Osteocyte (in vitro differentiated cells): ENCODE measurements around the gene CARMIL1. TPM values are rescaled to one million over a fixed set of nuclear protein-coding genes. Genes with fewer than 3 reads are reported as not detected.

Experiments
- DNase-seq: peaks from one replicate; pipeline ENCODE4 v3.0.0; 2021; ENCODE audit warnings: mixed read lengths; ENCODE audit not compliant: unreplicated experiment; ENCODE audit errors: extremely low spot score
- H3K27ac Mint-ChIP-seq: one replicate; pipeline ENCODE4 v1.8.0; 2021; ENCODE audit warnings: mild to moderate bottlenecking, mixed read lengths; ENCODE audit not compliant: unreplicated experiment
- H3K27me3 Mint-ChIP-seq: one replicate; pipeline ENCODE4 v1.8.0; 2021; ENCODE audit warnings: mixed read lengths; ENCODE audit not compliant: unreplicated experiment
- H3K36me3 Mint-ChIP-seq: one replicate; pipeline ENCODE4 v1.8.0; 2021; ENCODE audit warnings: mixed read lengths; ENCODE audit not compliant: unreplicated experiment
- H3K4me1 Mint-ChIP-seq: one replicate; pipeline ENCODE4 v1.8.0; 2021; ENCODE audit warnings: mixed read lengths; ENCODE audit not compliant: unreplicated experiment
- H3K4me3 Mint-ChIP-seq: one replicate; pipeline ENCODE4 v1.8.0; 2021; ENCODE audit warnings: mild to moderate bottlenecking, moderate library complexity, mixed read lengths; ENCODE audit not compliant: unreplicated experiment
- H3K9me3 Mint-ChIP-seq: one replicate; pipeline ENCODE4 v1.8.0; 2021; ENCODE audit warnings: mixed read lengths; ENCODE audit not compliant: unreplicated experiment
- total RNA-seq: library from RNA; stranded (reverse); gene quantifications from 2 replicates; pipeline ENCODE4 v1.2.1, GENCODE V29; 2021
- TF ChIP-seq, protein P1 (sequence below): fragments of 200-600 bp; sonication (generic); IDR thresholded peaks from 2 replicates; pipeline ENCODE4 v1.5.0; 2021; ENCODE audit warnings: antibody characterized with exemption, mild to moderate bottlenecking, moderate library complexity

CARMIL1 gene
- total RNA-seq, 1 donor from 2014 or later: 14.9 TPM

DNA sequence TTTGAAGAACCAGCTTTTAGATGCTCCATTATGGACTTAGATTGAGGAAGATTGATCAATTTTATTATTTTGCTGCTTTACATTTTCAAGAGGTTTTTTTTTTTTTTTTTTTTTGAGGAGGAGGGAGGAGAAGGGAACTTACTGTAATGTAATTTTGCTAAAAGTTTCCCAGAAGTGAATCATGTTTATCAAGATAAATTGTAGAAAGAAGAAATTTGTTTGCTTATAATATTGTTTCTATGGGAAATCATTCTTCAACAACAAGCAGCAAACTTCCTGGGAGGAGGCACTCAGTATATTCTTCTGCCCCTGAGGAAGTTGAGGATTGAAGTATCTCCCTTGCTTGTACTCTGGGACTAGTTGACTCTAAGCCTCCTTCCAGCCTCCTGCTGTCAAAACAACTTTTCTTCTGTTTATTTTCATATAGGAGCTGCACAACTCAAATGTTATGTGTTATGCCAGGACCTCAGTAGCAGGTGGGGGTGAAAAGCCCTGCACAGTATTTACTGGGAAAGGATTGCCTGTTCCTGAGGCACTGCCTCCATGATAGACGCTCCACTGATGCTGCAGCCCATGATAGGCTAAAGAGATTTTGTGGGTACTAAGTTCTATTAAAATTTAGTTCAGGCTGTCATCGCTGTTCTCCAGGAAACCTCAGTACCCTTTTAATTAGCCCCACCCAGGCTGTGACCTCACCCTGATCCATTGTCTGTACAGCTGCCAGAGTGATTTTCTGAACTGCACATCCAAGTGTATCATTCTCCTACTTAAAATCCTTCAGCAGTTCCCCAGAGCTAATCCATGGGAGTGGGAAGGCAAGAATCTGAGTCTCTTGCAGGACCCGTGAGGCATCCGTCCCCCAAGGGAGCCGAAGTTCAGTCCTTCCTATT, 51.9 kb downstream of the CARMIL1 start:
- TF ChIP-seq, protein P1, sequence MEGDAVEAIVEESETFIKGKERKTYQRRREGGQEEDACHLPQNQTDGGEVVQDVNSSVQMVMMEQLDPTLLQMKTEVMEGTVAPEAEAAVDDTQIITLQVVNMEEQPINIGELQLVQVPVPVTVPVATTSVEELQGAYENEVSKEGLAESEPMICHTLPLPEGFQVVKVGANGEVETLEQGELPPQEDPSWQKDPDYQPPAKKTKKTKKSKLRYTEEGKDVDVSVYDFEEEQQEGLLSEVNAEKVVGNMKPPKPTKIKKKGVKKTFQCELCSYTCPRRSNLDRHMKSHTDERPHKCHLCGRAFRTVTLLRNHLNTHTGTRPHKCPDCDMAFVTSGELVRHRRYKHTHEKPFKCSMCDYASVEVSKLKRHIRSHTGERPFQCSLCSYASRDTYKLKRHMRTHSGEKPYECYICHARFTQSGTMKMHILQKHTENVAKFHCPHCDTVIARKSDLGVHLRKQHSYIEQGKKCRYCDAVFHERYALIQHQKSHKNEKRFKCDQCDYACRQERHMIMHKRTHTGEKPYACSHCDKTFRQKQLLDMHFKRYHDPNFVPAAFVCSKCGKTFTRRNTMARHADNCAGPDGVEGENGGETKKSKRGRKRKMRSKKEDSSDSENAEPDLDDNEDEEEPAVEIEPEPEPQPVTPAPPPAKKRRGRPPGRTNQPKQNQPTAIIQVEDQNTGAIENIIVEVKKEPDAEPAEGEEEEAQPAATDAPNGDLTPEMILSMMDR: no peak
- Mint-ChIP-seq H3K9me3 (no peaks in the 10 kb centered on the region), H3K4me1 (peaks cover 19% of the 10 kb centered on the region), H3K27me3 (no peaks in the 10 kb centered on the region), H3K36me3 (no peaks in the 10 kb centered on the region), H3K27ac (peak overlapping the region; percentile 20), H3K4me3 (no peak overlapping the region)
- no peak for DNase-seq

DNA sequence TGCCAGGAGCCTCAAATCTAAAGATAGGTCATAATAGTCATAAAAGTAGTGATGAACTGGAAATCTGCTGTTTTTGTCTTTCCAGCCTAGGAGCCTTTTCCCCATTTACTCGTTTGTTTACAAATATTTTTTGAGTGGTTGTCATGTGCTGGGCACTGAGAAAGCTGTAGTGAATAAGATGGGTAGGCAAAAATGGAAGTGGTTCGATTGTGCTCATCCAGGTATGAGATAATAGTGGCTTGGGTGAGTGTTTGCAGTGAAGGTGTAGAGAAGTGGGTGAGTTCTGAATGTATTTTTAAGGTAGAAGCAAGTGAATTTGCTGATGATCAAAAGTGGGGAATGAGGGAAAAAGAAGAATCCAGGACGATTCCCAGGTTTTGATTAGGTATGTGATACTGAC, 53.0 kb downstream of the CARMIL1 start:
- no peak for DNase-seq
- Mint-ChIP-seq H3K36me3 (no peaks in the 10 kb centered on the region), H3K9me3 (no peaks in the 10 kb centered on the region), H3K27me3 (no peaks in the 10 kb centered on the region), H3K4me3 (no peak overlapping the region), H3K4me1 (peaks cover 19% of the 10 kb centered on the region), H3K27ac (no peak overlapping the region)
- TF ChIP-seq, protein P1: no peak

DNA sequence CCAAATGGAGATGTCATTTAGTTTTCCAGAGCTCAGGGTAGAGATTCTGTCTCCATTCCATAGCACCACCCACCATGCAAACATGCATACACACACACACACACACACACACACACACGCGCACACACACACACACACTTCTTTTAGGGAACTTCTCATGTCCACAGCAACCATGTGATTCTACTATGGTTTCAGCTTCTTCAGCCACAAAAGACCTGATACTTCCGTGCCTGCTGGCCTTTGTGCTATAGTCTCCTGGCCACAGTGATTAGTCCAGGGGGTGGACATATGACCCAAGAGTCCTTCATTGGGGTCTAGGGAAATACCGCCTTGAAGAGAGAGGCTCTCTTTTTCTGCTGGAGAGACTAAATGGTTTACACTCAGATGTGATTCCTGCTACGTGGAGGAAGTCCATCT, 53.5 kb downstream of the CARMIL1 start:
- Mint-ChIP-seq H3K9me3 (no peaks in the 10 kb centered on the region), H3K4me1 (peaks cover 19% of the 10 kb centered on the region), H3K27me3 (no peaks in the 10 kb centered on the region), H3K27ac (no peak overlapping the region), H3K4me3 (no peak overlapping the region), H3K36me3 (no peaks in the 10 kb centered on the region)
- DNase-seq: no peak
- TF ChIP-seq, protein P1: no peak

DNA sequence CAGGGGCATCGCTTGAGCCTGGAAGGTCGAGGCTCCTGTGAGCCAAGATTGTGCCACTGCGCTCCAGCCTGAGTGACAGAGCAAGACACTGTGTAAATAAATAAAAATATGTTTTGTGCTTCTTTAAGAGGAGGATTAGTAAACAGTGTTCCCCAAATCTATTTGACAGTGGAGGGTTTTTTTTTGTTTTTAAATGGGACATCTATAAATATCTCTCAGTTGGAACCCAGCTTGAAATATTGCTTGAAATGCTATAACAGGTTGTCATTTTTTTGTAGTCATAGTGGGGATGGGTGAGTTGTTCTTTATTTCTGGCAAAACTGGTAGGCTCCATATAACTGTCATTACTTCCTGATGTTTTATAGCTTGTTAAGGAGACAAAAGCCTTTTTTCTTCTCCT, 54.3 kb downstream of the CARMIL1 start:
- no peak for DNase-seq
- Mint-ChIP-seq H3K27ac (no peak overlapping the region), H3K27me3 (no peaks in the 10 kb centered on the region), H3K4me1 (peaks cover 19% of the 10 kb centered on the region), H3K4me3 (no peak overlapping the region), H3K36me3 (no peaks in the 10 kb centered on the region), H3K9me3 (no peaks in the 10 kb centered on the region)
- TF ChIP-seq, protein P1: no peak

DNA sequence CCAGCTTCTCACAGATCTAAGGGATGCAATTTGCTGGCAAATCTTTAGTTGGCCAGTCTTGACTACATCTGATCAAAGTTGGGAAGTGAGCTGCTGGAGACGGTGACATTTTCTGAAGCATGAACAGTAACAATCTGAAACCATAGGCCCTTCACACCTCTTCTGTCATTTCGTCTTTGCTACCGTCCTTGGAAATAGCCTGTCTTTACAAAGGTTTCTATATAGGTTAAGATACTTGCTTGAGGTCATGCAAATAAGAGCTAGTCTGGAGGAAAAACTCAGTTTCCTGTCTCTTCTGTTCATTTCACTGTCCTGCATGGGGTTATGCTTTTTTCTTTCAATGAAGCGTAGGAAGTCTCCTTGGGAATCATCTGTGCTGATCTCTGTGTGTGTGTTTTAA, 55.6 kb downstream of the CARMIL1 start:
- no peaks in the 10 kb centered on the region for H3K9me3 Mint-ChIP-seq
- H3K4me1 Mint-ChIP-seq: peaks cover 19% of the 10 kb centered on the region
- H3K27ac Mint-ChIP-seq: no peak overlapping the region
- H3K27me3 Mint-ChIP-seq: no peaks in the 10 kb centered on the region
- H3K4me3 Mint-ChIP-seq: no peak overlapping the region
- H3K36me3 Mint-ChIP-seq: no peaks in the 10 kb centered on the region
- TF ChIP-seq, protein P1: no peak
- DNase-seq: no peak
